HG02973 (cell line): ENCODE results near the gene NDUFAF5.

ENCODE experiments used
- ATAC-seq: cut with Tn5 transposase; IDR thresholded peaks from one replicate; pipeline ENCODE4 v1.9.1; 2021; ENCODE audit warnings: moderate library complexity; ENCODE audit not compliant: unreplicated experiment

NDUFAF5 gene

DNA sequence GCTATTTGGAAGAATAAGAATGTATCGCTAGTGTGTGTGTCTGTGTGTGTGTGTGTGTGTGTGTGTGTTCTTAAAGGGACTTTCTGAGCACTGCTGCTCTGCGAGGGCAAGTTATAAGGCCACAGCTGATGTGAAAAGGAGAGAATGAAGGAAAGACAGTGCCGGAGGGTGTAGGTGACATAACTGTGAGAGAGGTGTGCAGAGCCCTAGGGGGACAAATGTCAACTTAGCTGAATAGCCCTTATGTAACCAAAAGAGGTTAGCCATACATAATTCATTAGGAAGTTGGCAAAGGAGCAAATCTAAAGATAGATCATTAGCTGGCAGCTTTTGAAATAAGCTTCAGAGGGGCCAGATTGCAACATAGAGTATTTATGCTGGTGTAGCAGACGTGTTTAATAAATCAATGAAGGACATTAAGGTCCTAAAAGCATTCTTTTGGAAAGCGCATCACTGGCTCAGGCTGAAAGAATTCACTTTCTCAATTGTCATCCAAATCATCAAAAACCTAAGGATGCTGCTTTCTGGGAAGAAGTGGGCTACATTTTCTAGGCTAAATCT lies 81.0 kb downstream of the NDUFAF5 start:
- no peak for ATAC-seq

DNA sequence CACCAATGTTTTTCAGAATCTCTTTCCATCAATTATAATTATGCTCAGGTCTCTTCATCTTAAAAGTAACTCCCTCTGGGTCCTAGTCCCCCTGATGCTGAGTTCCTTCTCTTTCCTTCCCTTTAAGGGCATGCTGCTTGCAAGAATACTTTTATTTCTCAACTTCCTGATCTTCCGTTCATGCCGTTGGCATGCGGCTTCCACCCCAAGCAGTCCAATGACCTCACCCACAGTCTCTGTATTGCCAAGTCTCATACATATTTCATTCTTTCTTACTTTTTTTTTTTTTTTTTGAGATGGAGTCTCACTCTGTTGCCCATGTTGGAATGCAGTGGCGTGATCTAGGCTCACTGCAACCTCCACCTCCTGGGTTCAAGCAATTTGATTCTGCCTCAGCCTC lies 83.5 kb downstream of the NDUFAF5 start:
- ATAC-seq = no peak

DNA sequence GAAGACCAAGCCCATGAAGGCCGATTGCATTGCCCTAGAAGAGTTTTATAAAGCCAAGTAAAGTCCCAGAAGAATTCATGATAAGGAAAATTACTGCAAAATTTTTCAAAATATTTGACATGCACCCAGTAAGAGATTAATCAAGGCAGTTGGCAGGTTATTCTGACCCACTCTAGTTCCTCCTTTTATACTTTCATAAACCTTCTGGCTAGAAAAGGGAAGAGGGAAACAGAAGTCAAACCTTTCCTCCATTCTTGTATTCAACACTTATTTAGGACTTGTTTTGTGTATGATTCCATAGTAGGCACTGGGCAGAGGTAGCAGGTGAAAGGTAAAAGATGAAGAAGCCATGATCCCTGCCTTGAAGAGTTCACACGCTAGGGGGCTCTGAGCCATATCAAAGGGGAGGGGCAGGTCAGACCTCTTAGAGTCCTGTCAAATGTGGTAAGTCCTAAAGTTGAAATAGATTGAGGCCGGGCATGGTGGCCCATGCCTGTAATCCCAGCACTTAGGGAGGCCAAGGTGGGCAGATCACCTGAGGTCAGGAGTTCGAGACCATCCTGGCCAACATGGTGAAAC lies 85.4 kb downstream of the NDUFAF5 start:
- no peak for ATAC-seq
